OCI-LY3 (cell line): Measurements from ENCODE around the gene NLRC3.

ENCODE experiments used
- EZH2phosphoT487 ChIP-seq: fragments of 200-600 bp; shearing (Covaris generic); IDR thresholded peaks from 2 replicates; pipeline ENCODE4 v1.6.1; 2018; ENCODE audit warnings: antibody characterized with exemption, mixed run types, low read depth
- TF ChIP-seq, protein P1 (sequence below): fragments of 200-600, 300-600 bp; sonication (generic); IDR thresholded peaks from 2 replicates; pipeline ENCODE4 v1.5.1; 2014; ENCODE audit warnings: antibody characterized with exemption, low read length, low read depth

DNA sequence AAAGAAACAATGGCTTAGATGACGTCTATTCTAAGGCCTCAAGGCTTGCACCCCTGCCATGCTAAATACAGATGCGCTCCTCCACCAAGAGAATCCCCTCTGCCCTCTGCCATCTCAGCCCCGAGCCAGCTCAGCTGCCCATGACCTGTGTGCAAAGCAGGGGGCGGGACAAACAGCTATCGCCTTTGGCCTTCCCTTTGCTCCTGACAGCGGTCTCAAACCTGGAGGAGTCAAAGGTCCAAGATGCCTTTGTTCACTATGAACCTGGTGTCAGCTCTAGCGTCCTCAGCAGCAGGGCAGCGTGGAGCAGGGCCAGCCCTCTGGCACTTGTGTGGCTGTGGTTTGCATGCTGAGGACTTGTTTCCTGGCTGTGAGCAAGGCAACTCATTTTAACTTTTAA lies 21.9 kb upstream of the NLRC3 start:
- TF ChIP-seq, protein P1, sequence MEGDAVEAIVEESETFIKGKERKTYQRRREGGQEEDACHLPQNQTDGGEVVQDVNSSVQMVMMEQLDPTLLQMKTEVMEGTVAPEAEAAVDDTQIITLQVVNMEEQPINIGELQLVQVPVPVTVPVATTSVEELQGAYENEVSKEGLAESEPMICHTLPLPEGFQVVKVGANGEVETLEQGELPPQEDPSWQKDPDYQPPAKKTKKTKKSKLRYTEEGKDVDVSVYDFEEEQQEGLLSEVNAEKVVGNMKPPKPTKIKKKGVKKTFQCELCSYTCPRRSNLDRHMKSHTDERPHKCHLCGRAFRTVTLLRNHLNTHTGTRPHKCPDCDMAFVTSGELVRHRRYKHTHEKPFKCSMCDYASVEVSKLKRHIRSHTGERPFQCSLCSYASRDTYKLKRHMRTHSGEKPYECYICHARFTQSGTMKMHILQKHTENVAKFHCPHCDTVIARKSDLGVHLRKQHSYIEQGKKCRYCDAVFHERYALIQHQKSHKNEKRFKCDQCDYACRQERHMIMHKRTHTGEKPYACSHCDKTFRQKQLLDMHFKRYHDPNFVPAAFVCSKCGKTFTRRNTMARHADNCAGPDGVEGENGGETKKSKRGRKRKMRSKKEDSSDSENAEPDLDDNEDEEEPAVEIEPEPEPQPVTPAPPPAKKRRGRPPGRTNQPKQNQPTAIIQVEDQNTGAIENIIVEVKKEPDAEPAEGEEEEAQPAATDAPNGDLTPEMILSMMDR = no peak
- no peak for TF ChIP-seq EZH2phosphoT487
